ENCODE results near the gene COBLL1. TPM values are rescaled to one million over a fixed set of nuclear protein-coding genes. Genes with fewer than 3 reads are reported as not detected.

The COBLL1 gene
- total RNA-seq, 1 donor from 2014 or later, result not detected

GRCh38 chr2:164677733-164678132 is 163.9 kb downstream of the COBLL1 start:
- Mint-ChIP-seq H3K36me3 (ENCODE audit: low read depth) (no peaks in the 10 kb centered on the region), H3K9me3 (no peaks in the 10 kb centered on the region), H3K27me3 (no peaks in the 10 kb centered on the region), H3K27ac (no peak overlapping the region), H3K4me3 (no peak overlapping the region), H3K4me1 (no peaks in the 10 kb centered on the region)
- no peak for DNase-seq
- intact Hi-C loops (cut with micrococcal nuclease), result no loop called here

- DNase-seq, result no peak
- Mint-ChIP-seq H3K27me3 (no peaks in the 10 kb centered on the region), H3K36me3 (ENCODE audit: low read depth) (no peaks in the 10 kb centered on the region), H3K4me3 (no peak overlapping the region), H3K9me3 (no peaks in the 10 kb centered on the region), H3K4me1 (no peaks in the 10 kb centered on the region), H3K27ac (no peak overlapping the region)
- intact Hi-C loops (cut with micrococcal nuclease), result no loop called here
Observed at GRCh38 chr2:164677271-164677670, 164.4 kb downstream of the COBLL1 start.

- no peak overlapping the region for H3K4me3 Mint-ChIP-seq
- intact Hi-C loops (cut with micrococcal nuclease), result no loop called here
- H3K27me3 Mint-ChIP-seq, result no peaks in the 10 kb centered on the region
- no peaks in the 10 kb centered on the region for H3K9me3 Mint-ChIP-seq
- H3K36me3 Mint-ChIP-seq (ENCODE audit: low read depth), result no peaks in the 10 kb centered on the region
- H3K4me1 Mint-ChIP-seq, result no peaks in the 10 kb centered on the region
- no peak overlapping the region for H3K27ac Mint-ChIP-seq
- DNase-seq, result no peak
Observed at GRCh38 chr2:164675687-164676086, 165.9 kb downstream of the COBLL1 start.

- H3K4me1 Mint-ChIP-seq, result no peaks in the 10 kb centered on the region
- no peaks in the 10 kb centered on the region for H3K9me3 Mint-ChIP-seq
- H3K4me3 Mint-ChIP-seq, result no peak overlapping the region
- no peaks in the 10 kb centered on the region for H3K27me3 Mint-ChIP-seq
- no peaks in the 10 kb centered on the region for H3K36me3 Mint-ChIP-seq (ENCODE audit: low read depth)
- no peak for DNase-seq
- intact Hi-C loops (cut with micrococcal nuclease), result no loop called here
- H3K27ac Mint-ChIP-seq, result no peak overlapping the region
Observed at GRCh38 chr2:164675027-164675426, 166.6 kb downstream of the COBLL1 start.

- no peak for DNase-seq
- Mint-ChIP-seq H3K27ac (no peak overlapping the region), H3K36me3 (ENCODE audit: low read depth) (no peaks in the 10 kb centered on the region), H3K9me3 (no peaks in the 10 kb centered on the region), H3K4me3 (no peak overlapping the region), H3K4me1 (no peaks in the 10 kb centered on the region), H3K27me3 (no peaks in the 10 kb centered on the region)
- intact Hi-C loops (cut with micrococcal nuclease), result no loop called here
Observed at GRCh38 chr2:164671664-164672396, 169.8 kb downstream of the COBLL1 start.

- no peaks in the 10 kb centered on the region for H3K27me3 Mint-ChIP-seq
- intact Hi-C loops (cut with micrococcal nuclease), result no loop called here
- H3K27ac Mint-ChIP-seq, result no peak overlapping the region
- H3K9me3 Mint-ChIP-seq, result no peaks in the 10 kb centered on the region
- no peaks in the 10 kb centered on the region for H3K36me3 Mint-ChIP-seq (ENCODE audit: low read depth)
- H3K4me1 Mint-ChIP-seq, result no peaks in the 10 kb centered on the region
- DNase-seq, result no peak
- no peak overlapping the region for H3K4me3 Mint-ChIP-seq
Observed at GRCh38 chr2:164669291-164669690, 172.3 kb downstream of the COBLL1 start.

- intact Hi-C loops (cut with micrococcal nuclease), result no loop called here
- DNase-seq, result no peak
- Mint-ChIP-seq H3K27me3 (no peaks in the 10 kb centered on the region), H3K27ac (no peak overlapping the region), H3K9me3 (no peaks in the 10 kb centered on the region), H3K36me3 (ENCODE audit: low read depth) (no peaks in the 10 kb centered on the region), H3K4me1 (no peaks in the 10 kb centered on the region), H3K4me3 (no peak overlapping the region)
Observed at GRCh38 chr2:164667566-164667965, 174.1 kb downstream of the COBLL1 start.

GRCh38 chr2:164664070-164664469 is 177.6 kb downstream of the COBLL1 start:
- no peak overlapping the region for H3K27ac Mint-ChIP-seq
- no peaks in the 10 kb centered on the region for H3K9me3 Mint-ChIP-seq
- H3K4me1 Mint-ChIP-seq, result no peaks in the 10 kb centered on the region
- H3K27me3 Mint-ChIP-seq, result no peaks in the 10 kb centered on the region
- DNase-seq, result no peak
- H3K4me3 Mint-ChIP-seq, result no peak overlapping the region
- intact Hi-C loops (cut with micrococcal nuclease), result no loop called here
- no peaks in the 10 kb centered on the region for H3K36me3 Mint-ChIP-seq (ENCODE audit: low read depth)

- intact Hi-C loops (cut with micrococcal nuclease), result no loop called here
- Mint-ChIP-seq H3K4me1 (no peaks in the 10 kb centered on the region), H3K9me3 (no peaks in the 10 kb centered on the region), H3K27me3 (no peaks in the 10 kb centered on the region), H3K27ac (no peak overlapping the region), H3K36me3 (ENCODE audit: low read depth) (no peaks in the 10 kb centered on the region), H3K4me3 (no peak overlapping the region)
- no peak for DNase-seq
Observed at GRCh38 chr2:164662868-164663631, 178.6 kb downstream of the COBLL1 start.

- intact Hi-C loops (cut with micrococcal nuclease), result no loop called here
- H3K36me3 Mint-ChIP-seq (ENCODE audit: low read depth), result no peaks in the 10 kb centered on the region
- no peak overlapping the region for H3K4me3 Mint-ChIP-seq
Observed at GRCh38 chr2:164662066-164662465, 179.6 kb downstream of the COBLL1 start.

GRCh38 chr2:164661349-164661748 is 180.3 kb downstream of the COBLL1 start:
- no peaks in the 10 kb centered on the region for H3K4me1 Mint-ChIP-seq
- H3K4me3 Mint-ChIP-seq, result no peak overlapping the region
- H3K27ac Mint-ChIP-seq, result no peak overlapping the region
- no peaks in the 10 kb centered on the region for H3K9me3 Mint-ChIP-seq
- H3K27me3 Mint-ChIP-seq, result no peaks in the 10 kb centered on the region
- no peaks in the 10 kb centered on the region for H3K36me3 Mint-ChIP-seq (ENCODE audit: low read depth)
- intact Hi-C loops (cut with micrococcal nuclease), result no loop called here
- DNase-seq, result no peak

More at GRCh38 chr2:164662066-164662465, 179.6 kb downstream of the COBLL1 start:
- Mint-ChIP-seq H3K27me3 (no peaks in the 10 kb centered on the region), H3K9me3 (no peaks in the 10 kb centered on the region), H3K4me1 (no peaks in the 10 kb centered on the region), H3K27ac (no peak overlapping the region)
- DNase-seq, result no peak

GRCh38 chr2:164657129-164657528 is 184.5 kb downstream of the COBLL1 start:
- intact Hi-C loops (cut with micrococcal nuclease), result no loop called here
- Mint-ChIP-seq H3K36me3 (ENCODE audit: low read depth) (no peaks in the 10 kb centered on the region), H3K4me3 (no peak overlapping the region), H3K27me3 (no peaks in the 10 kb centered on the region), H3K9me3 (no peaks in the 10 kb centered on the region), H3K27ac (no peak overlapping the region), H3K4me1 (no peaks in the 10 kb centered on the region)
- DNase-seq, result no peak

- Mint-ChIP-seq H3K27ac (no peak overlapping the region), H3K27me3 (no peaks in the 10 kb centered on the region), H3K4me1 (no peaks in the 10 kb centered on the region), H3K36me3 (ENCODE audit: low read depth) (no peaks in the 10 kb centered on the region), H3K4me3 (no peak overlapping the region), H3K9me3 (no peaks in the 10 kb centered on the region)
- DNase-seq, result no peak
- intact Hi-C loops (cut with micrococcal nuclease), result no loop called here
Observed at GRCh38 chr2:164655750-164656149, 185.9 kb downstream of the COBLL1 start.

- Mint-ChIP-seq H3K4me1 (no peaks in the 10 kb centered on the region), H3K27me3 (no peaks in the 10 kb centered on the region), H3K36me3 (ENCODE audit: low read depth) (no peaks in the 10 kb centered on the region), H3K9me3 (no peaks in the 10 kb centered on the region), H3K4me3 (no peak overlapping the region), H3K27ac (no peak overlapping the region)
- intact Hi-C loops (cut with micrococcal nuclease), result no loop called here
- no peak for DNase-seq
Observed at GRCh38 chr2:164655336-164655735, 186.3 kb downstream of the COBLL1 start.
